ENCODE data around the gene SLIT1. TPM values are rescaled to one million over a fixed set of nuclear protein-coding genes. Genes with fewer than 3 reads are reported as not detected.

SLIT1 gene
- total and polyA plus RNA-seq, 2 of the 8 experiments (the other 6 are each of a cell fraction or from before 2014, with no cell fraction given) = 0.70 to 0.88 TPM

- Histone ChIP-seq H2BK20ac (ENCODE audit: low read length) (peak overlapping the region; percentile 89; the same call in 1 of the 2 replicates), H4K8ac (ENCODE audit: extremely low read depth, insufficient read depth, low read length) (no peak overlapping the region; the same call in 1 of the 2 replicates), H3K79me1 (ENCODE audit: low read depth, low read length) (no peaks in the 10 kb centered on the region), H2AK5ac (ENCODE audit: low read depth, low read length) (peak overlapping the region; percentile 28; the same call in 1 of the 2 replicates), H3K27me3 (replicated peaks in 1 of 4; ENCODE audit: control insufficient read depth in 3 of 4, extremely low read depth in 1 of 4, insufficient read depth in 3 of 4, low read length in 3 of 4) (no peaks in the 10 kb centered on the region; a peak in 1 of 7 replicates), H3K36me3 (ENCODE audit: control insufficient read depth in 2 of 4, insufficient read depth in 4 of 4, low read length in 3 of 4) (no peaks in the 10 kb centered on the region), H4K91ac (replicated peaks; ENCODE audit: insufficient read length, low read length) (peak overlapping the region; percentile 41), H3K18ac (ENCODE audit: extremely low read depth, low read length) (no peak overlapping the region), H2BK12ac (ENCODE audit: low read depth, low read length) (peak overlapping the region; percentile 86; the same call in 1 of the 2 replicates), H3K9me3 (ENCODE audit: insufficient read depth in 2 of 2, low read depth in 1 of 2, low read length in 1 of 2) (no peaks in the 10 kb centered on the region), H3K4me2 (ENCODE audit: insufficient read depth in 1 of 2, low read depth in 2 of 2, low read length in 2 of 2) (peak overlapping the region; percentile 4 to 24; a peak in 1 of 4 replicates), H3K14ac (ENCODE audit: insufficient read length) (no peak overlapping the region), H2AFZ (ENCODE audit: low read length) (0 out of 2 replicates have a peak overlapping the region, but pooled peaks have one; percentile 16), H3K4ac (replicated peaks; ENCODE audit: insufficient read length, low read depth, low read length) (peak overlapping the region; percentile 48), H4K20me1 (replicated peaks in 1 of 2; ENCODE audit: control insufficient read depth in 1 of 2, insufficient read depth in 2 of 2, low read length in 2 of 2) (no peaks in the 10 kb centered on the region), H3K27ac (ENCODE audit: low read depth, low read length) (no peak overlapping the region), H2BK15ac (ENCODE audit: low read length) (no peak overlapping the region; the same call in 1 of the 2 replicates), H3K23me2 (ENCODE audit: low read depth, low read length) (no peaks in the 10 kb centered on the region), H2BK5ac (ENCODE audit: low read depth, low read length) (peak overlapping the region; percentile 50; the same call in 1 of the 2 replicates), H3K4me1 (replicated peaks in 1 of 4; ENCODE audit: control insufficient read depth in 3 of 4, insufficient read depth in 4 of 4, low read length in 3 of 4) (peaks cover 0 to 17% (median 11%) of the 10 kb centered on the region in 4 experiments; a peak in 6 of 7 replicates), H3K56ac (replicated peaks; ENCODE audit: insufficient read length, low read depth, low read length) (no peak overlapping the region), H2BK120ac (replicated peaks; ENCODE audit: low read depth, low read length) (no peak overlapping the region), H3K4me3 (ENCODE audit: extremely low read depth in 1 of 4, insufficient read depth in 2 of 4, low read depth in 3 of 4, low read length in 4 of 4) (no peak overlapping the region), H4K5ac (ENCODE audit: insufficient read length, low read depth, low read length) (no peak overlapping the region), H3K79me2 (ENCODE audit: control insufficient read depth in 1 of 2, insufficient read depth in 2 of 2, low read length in 2 of 2) (no peaks in the 10 kb centered on the region), H3K23ac (ENCODE audit: insufficient read length) (no peak overlapping the region), H3K9ac (replicated peaks in 1 of 4; ENCODE audit: extremely low read depth in 1 of 4, low read depth in 3 of 4, low read length in 3 of 4) (no peak overlapping the region; a peak in 1 of 7 replicates)
- CTCF ChIA-PET (ENCODE audit: partially characterized antibody) = interaction anchor here (0.8 to 43.6 kb wide), 10 partner anchors 9 to 116 kb away, joined by 3 to 1348 read pairs (median 4); no protein-coding TSS in a partner anchor
- WGBS, 2 experiments (ENCODE audit: extremely low coverage in 1 of 2, insufficient coverage in 1 of 2, insufficient read length in 1 of 2, insufficient replicate concordance in 2 of 2, low coverage in 1 of 2, low lambda C conversion rate in 2 of 2, missing lambda C conversion rate in 1 of 2) = 77% methylated on average over 9 of the region's 9 CpGs; no CpG with 5 or more reads in 1 of the 2 experiments
- TF ChIP-seq CTCF (IDR thresholded peaks at IDR 0.05; ENCODE audit: control extremely low read depth in 1 of 3, insufficient read depth in 1 of 3, low read depth in 1 of 3, low read length in 3 of 3) (peak in 1 of 3 experiments; percentile 37; a peak in 1 of 4 replicates), RBBP5 (IDR thresholded peaks at IDR 0.05; ENCODE audit: borderline replicate concordance, low read depth, low read length) (no peak)
- no peak for FAIRE-seq
- POLR2A ChIA-PET (ENCODE audit: partially characterized antibody) = interaction anchor here (1.3 to 1.8 kb wide), 2 partner anchors 12 to 84 kb away, joined by 3 read pairs; partner anchors contain the start of gene SLIT1
- no peak for DNase-seq (ENCODE audit: low read depth in 1 of 2, low spot score in 2 of 2)
Observed at GRCh38 chr10:97101166-97101940, 84.4 kb downstream of the SLIT1 start.

All from H1 (cell line).